Parietal lobe (tissue), 1 donor: Measurements from ENCODE around the gene PCDHB10. TPM values are rescaled to one million over a fixed set of nuclear protein-coding genes. Genes with fewer than 3 reads are reported as not detected.

Experiments
- total RNA-seq: library from RNA; depleted of rRNA; stranded (reverse); fragments of >200 nt; gene quantifications from one replicate; pipeline ENCODE4 v1.2.3, GENCODE V29; 2014

Gene PCDHB10
- 26.3 TPM for total RNA-seq

GRCh38 chr5:141192110-141192725 lies at the start of gene PCDHB10:
Gene PCDHB10 (plus strand): TSS chr5:141192353. CDS start chr5:141192553, 200 bp downstream.

GRCh38 chr5:141149812-141150211 lies 42.3 kb upstream of the PCDHB10 start, which contains the start of gene PCDHB6:
Gene PCDHB6 (plus strand): TSS chr5:141150057. CDS start chr5:141150258, 201 bp downstream.

GRCh38 chr5:141172381-141173204 lies 19.6 kb upstream of the PCDHB10 start, which contains the start of gene PCDHB7:
Gene PCDHB7 (plus strand): TSS chr5:141172644. CDS start chr5:141172836, 192 bp downstream.

GRCh38 chr5:141177577-141178191 lies 14.5 kb upstream of the PCDHB10 start, which contains the start of gene PCDHB8:
Gene PCDHB8 (plus strand): TSS chr5:141177790. CDS start chr5:141178035, 245 bp downstream.

GRCh38 chr5:141182248-141182647 lies 9.9 kb upstream of the PCDHB10 start, which contains the start of gene PCDHB16:
Gene PCDHB16 (plus strand): TSS chr5:141182387. CDS start chr5:141182560, 173 bp downstream.

GRCh38 chr5:141186897-141187512 lies 5.1 kb upstream of the PCDHB10 start, which contains the start of gene PCDHB9:
Gene PCDHB9 (plus strand): TSS chr5:141187161. CDS start chr5:141187319, 158 bp downstream.

GRCh38 chr5:141199359-141200235 lies 7.4 kb downstream of the PCDHB10 start, which contains the start of gene PCDHB11:
Gene PCDHB11 (plus strand): TSS chr5:141199627. CDS start chr5:141199775, 148 bp downstream.

GRCh38 chr5:141208478-141208877 lies 16.3 kb downstream of the PCDHB10 start, which contains the start of gene PCDHB12:
Gene PCDHB12 (plus strand): TSS chr5:141208719. CDS start chr5:141208908, 189 bp downstream.

GRCh38 chr5:141213656-141214339 lies 21.6 kb downstream of the PCDHB10 start, which contains the start of gene PCDHB13:
Gene PCDHB13 (plus strand): TSS chr5:141213919. CDS start chr5:141214124, 205 bp downstream.

GRCh38 chr5:141223112-141223783 lies 31.1 kb downstream of the PCDHB10 start, which contains the start of gene PCDHB14:
Gene PCDHB14 (plus strand): TSS chr5:141223343. CDS start chr5:141223506, 163 bp downstream.

Other genes starting within 250 kb of the PCDHB10 start
- gene PCDHAC2, start 225.9 kb upstream of the PCDHB10 start, total RNA-seq = 55.1 TPM
- gene PCDHB1, start 141.0 kb upstream of the PCDHB10 start, total RNA-seq = 0.31 TPM
- gene PCDHB2, start 97.7 kb upstream of the PCDHB10 start, total RNA-seq = 20.3 TPM
- 24.7 TPM for gene PCDHB3, start 91.9 kb upstream of the PCDHB10 start, total RNA-seq
- 11.0 TPM for gene PCDHB4, start 70.5 kb upstream of the PCDHB10 start, total RNA-seq
- 16.3 TPM for gene PCDHB5, start 57.1 kb upstream of the PCDHB10 start, total RNA-seq
- 5.6 TPM for gene PCDHB6, start 42.3 kb upstream of the PCDHB10 start, total RNA-seq
- gene PCDHB7, start 19.7 kb upstream of the PCDHB10 start, total RNA-seq = 17.8 TPM
- gene PCDHB8, start 14.6 kb upstream of the PCDHB10 start, total RNA-seq = 15.0 TPM
- 10.6 TPM for gene PCDHB16, start 10.0 kb upstream of the PCDHB10 start, total RNA-seq
- 11.9 TPM for gene PCDHB9, start 5.2 kb upstream of the PCDHB10 start, total RNA-seq
- 24.1 TPM for gene PCDHB11, start 7.3 kb downstream of the PCDHB10 start, total RNA-seq
- 36.9 TPM for gene PCDHB12, start 16.4 kb downstream of the PCDHB10 start, total RNA-seq
- 29.7 TPM for gene PCDHB13, start 21.6 kb downstream of the PCDHB10 start, total RNA-seq
- 28.2 TPM for gene PCDHB14, start 31.0 kb downstream of the PCDHB10 start, total RNA-seq
- gene PCDHB15, start 53.0 kb downstream of the PCDHB10 start, total RNA-seq = 32.9 TPM
- gene SLC25A2, start 111.7 kb downstream of the PCDHB10 start, total RNA-seq = 0.63 TPM
- 77.3 TPM for gene TAF7, start 128.4 kb downstream of the PCDHB10 start, total RNA-seq
- 9.1 TPM for gene PCDHGA1, start 138.2 kb downstream of the PCDHB10 start, total RNA-seq
- 11.9 TPM for gene PCDHGA2, start 146.4 kb downstream of the PCDHB10 start, total RNA-seq
- 11.0 TPM for gene PCDHGA3, start 151.5 kb downstream of the PCDHB10 start, total RNA-seq
- gene PCDHGB1, start 157.7 kb downstream of the PCDHB10 start, total RNA-seq = 20.3 TPM
- gene PCDHGA4, start 162.7 kb downstream of the PCDHB10 start, total RNA-seq = 21.6 TPM
- gene PCDHGB2, start 167.6 kb downstream of the PCDHB10 start, total RNA-seq = 21.9 TPM
- gene PCDHGA5, start 171.8 kb downstream of the PCDHB10 start, total RNA-seq = 17.8 TPM
- 31.0 TPM for gene PCDHGB3, start 177.9 kb downstream of the PCDHB10 start, total RNA-seq
- 29.1 TPM for gene PCDHGA6, start 181.5 kb downstream of the PCDHB10 start, total RNA-seq
- 23.8 TPM for gene PCDHGA7, start 190.4 kb downstream of the PCDHB10 start, total RNA-seq
- gene PCDHGB4, start 195.3 kb downstream of the PCDHB10 start, total RNA-seq = 35.4 TPM
- 30.0 TPM for gene PCDHGA8, start 200.3 kb downstream of the PCDHB10 start, total RNA-seq
- gene PCDHGB5, start 205.6 kb downstream of the PCDHB10 start, total RNA-seq = 41.6 TPM
- 38.2 TPM for gene PCDHGA9, start 210.4 kb downstream of the PCDHB10 start, total RNA-seq
- 35.4 TPM for gene PCDHGB6, start 215.7 kb downstream of the PCDHB10 start, total RNA-seq
- gene PCDHGA10, start 220.6 kb downstream of the PCDHB10 start, total RNA-seq = 36.3 TPM
- 43.5 TPM for gene PCDHGB7, start 225.3 kb downstream of the PCDHB10 start, total RNA-seq
- gene PCDHGA11, start 228.7 kb downstream of the PCDHB10 start, total RNA-seq = 40.4 TPM
- 26.9 TPM for gene PCDHGA12, start 238.2 kb downstream of the PCDHB10 start, total RNA-seq